HL-60 (cell line): ENCODE data around the gene DNAAF9.

ENCODE experiments used
- DNase-seq, 2 experiments: peaks; one replicate each; pipeline ENCODE4 v3.0.0-alpha.2; 2010 to 2020; ENCODE audit warnings: low read depth in 1 of 2, low spot score in 1 of 2
- H3K27ac ChIP-seq: fragments of 250-450 bp; sonication (Bioruptor Pico); replicated peaks from 2 replicates; pipeline ENCODE4 v1.5.1; 2020; ENCODE audit warnings: mild to moderate bottlenecking, moderate library complexity
- H3K27me3 ChIP-seq: fragments of 250-450 bp; sonication (Bioruptor Pico); 2 replicates; pipeline ENCODE4 v1.5.1; 2021; ENCODE audit warnings: mild to moderate bottlenecking, moderate library complexity; ENCODE audit not compliant: insufficient read depth, poor library complexity, severe bottlenecking
- H3K4me3 ChIP-seq: replicated peaks from 2 replicates; pipeline ENCODE4 v1.5.1; 2011; ENCODE audit warnings: mild to moderate bottlenecking, control low read depth, low read length; ENCODE audit not compliant: insufficient read depth
- CTCF ChIP-seq: IDR thresholded peaks from one replicate; pipeline ENCODE4 v1.5.1; 2011; ENCODE audit warnings: low read length, control low read depth, inconsistent platforms; ENCODE audit not compliant: insufficient read depth
- GABPA ChIP-seq: IDR thresholded peaks from 2 replicates; pipeline ENCODE4 v1.6.1; 2012; ENCODE audit warnings: low read depth
- POLR2AphosphoS5 ChIP-seq: IDR thresholded peaks from 2 replicates; pipeline ENCODE4 v1.6.1; 2012; ENCODE audit warnings: low read depth
- REST ChIP-seq: IDR thresholded peaks from 2 replicates; pipeline ENCODE4 v1.6.1; 2012; ENCODE audit warnings: low read depth; ENCODE audit not compliant: insufficient replicate concordance
- SPI1 ChIP-seq: IDR thresholded peaks from 2 replicates; pipeline ENCODE4 v1.6.1; 2012; ENCODE audit warnings: low read depth, mild to moderate bottlenecking, borderline replicate concordance

The DNAAF9 gene

DNA sequence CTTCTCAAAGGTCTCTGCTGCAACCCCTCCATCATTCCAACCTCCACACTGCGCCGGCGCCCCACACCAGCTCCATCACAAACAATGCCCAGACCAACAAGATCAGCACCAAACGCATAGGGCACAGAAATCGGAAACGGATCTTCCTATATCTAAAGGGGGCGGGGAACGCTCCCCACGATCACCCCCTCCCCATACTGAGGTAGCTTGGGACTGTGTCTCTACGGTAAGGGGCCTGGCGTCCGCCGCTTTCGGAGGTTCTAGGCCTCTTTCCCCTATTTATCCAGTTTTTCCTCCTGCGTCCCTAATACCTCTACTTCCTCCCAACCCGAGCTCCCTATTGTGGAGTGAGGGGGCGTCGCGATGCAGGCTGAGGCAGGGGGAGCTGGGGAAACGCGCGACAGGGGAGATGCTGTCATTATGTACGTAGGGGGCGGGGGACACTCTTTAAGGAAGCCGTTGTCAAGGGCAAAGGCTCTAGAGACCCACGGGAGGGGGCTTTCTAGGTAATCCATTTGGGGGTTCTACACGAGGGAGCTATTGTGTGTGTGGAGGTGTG is 909 bp downstream of the DNAAF9 start:
- Histone ChIP-seq H3K4me3 (peak overlapping the region; percentile 73), H3K27ac (peak overlapping the region; percentile 38), H3K27me3 (no peaks in the 10 kb centered on the region)
- TF ChIP-seq REST: no peak
- TF ChIP-seq POLR2AphosphoS5: no peak
- no peak for TF ChIP-seq SPI1
- TF ChIP-seq CTCF: no peak
- TF ChIP-seq GABPA: no peak
- DNase-seq: peak in 1 of 2 experiments; percentile 9

- Histone ChIP-seq H3K27me3 (no peaks in the 10 kb centered on the region), H3K4me3 (0 out of 2 replicates have a peak overlapping the region, but pooled peaks have one; percentile 73), H3K27ac (no peak overlapping the region)
- TF ChIP-seq SPI1: no peak
- no peak for TF ChIP-seq POLR2AphosphoS5
- TF ChIP-seq GABPA: no peak
- no peak for DNase-seq
These were observed 1.6 kb downstream of the DNAAF9 start for GRCh38 chr20:3405696-3406358.

GRCh38 chr20:3405139-3405538 is 2.3 kb downstream of the DNAAF9 start:
- Histone ChIP-seq H3K4me3 (no peak overlapping the region), H3K27me3 (no peaks in the 10 kb centered on the region), H3K27ac (no peak overlapping the region)
- DNase-seq: no peak
- TF ChIP-seq GABPA (no peak), SPI1 (no peak), POLR2AphosphoS5 (no peak), REST (no peak), CTCF (no peak)

DNA sequence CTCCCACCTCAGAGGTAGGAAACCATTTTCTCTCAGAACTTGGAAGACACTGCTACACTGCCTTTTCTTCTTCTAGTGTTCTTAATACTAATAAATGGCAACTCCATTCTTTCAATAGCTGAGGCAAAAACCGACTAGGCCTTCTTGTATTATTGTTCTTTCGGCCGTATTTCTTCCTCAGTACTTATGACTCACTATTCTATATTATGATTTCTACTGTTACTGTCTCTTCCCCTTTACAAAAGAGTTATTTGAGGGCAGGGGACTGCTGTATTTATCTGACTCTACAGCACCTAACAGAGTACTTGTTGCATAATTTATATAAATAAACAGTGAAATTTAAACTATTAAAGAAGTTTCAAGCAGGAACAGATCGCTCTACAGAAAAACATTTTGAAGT is 3.1 kb downstream of the DNAAF9 start:
- no peak overlapping the region for H3K4me3 ChIP-seq
- no peak overlapping the region for H3K27ac ChIP-seq
- DNase-seq: no peak
- H3K27me3 ChIP-seq: no peaks in the 10 kb centered on the region
- no peak for TF ChIP-seq GABPA
- TF ChIP-seq CTCF: no peak
- no peak for TF ChIP-seq POLR2AphosphoS5
- TF ChIP-seq REST: no peak
- no peak for TF ChIP-seq SPI1
